GM19328 (cell line): ENCODE measurements around the gene KRT32.

Experiments used
- ATAC-seq: cut with Tn5 transposase; IDR thresholded peaks from one replicate; pipeline ENCODE4 v1.9.1; 2021; ENCODE audit warnings: mild to moderate bottlenecking, moderate library complexity; ENCODE audit not compliant: unreplicated experiment

The KRT32 gene

DNA sequence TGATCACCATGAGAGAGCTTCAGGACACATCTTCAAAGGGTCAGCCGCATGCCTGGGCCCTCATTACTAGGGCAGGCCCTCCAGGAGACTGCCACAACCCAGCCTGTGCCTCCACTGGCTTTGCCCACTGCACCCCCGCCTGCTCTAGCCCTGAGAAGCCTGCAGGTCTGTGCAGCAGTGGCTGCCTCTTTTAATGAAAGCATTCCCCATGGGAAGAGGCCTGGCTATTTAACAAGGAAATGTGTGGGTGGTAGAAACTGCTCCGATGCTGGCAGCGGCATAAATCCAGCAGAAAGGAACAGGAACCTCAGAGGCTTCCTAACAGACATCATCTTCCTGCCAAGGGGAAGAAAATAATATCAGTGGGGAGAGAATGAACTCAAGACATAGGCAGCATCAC, 375 bp upstream of the KRT32 start:
- no peak for ATAC-seq

- ATAC-seq, result no peak
These were observed 2.5 kb downstream of the KRT32 start for GRCh38 chr17:41464682-41465081.

DNA sequence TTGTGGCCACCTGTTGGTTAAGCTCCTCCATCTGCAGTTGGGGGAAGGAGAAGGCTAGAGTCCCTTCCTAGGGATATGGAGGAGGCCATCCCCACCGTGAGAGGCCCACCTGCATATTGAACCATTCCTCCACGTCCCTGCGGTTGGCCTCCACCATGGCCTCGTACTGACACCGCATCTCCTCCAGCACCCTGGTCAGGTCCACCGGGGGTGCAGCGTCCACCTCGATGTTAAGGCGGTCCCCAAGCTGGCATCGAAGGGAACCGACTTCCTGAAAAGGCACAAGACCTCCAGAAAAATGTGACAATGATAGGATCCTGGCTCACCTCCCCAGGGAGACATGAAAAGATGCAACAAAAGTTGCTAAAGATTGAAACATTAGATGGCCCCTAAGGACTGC, 3.0 kb downstream of the KRT32 start:
- ATAC-seq, result no peak

GRCh38 chr17:41463746-41464145, 3.4 kb downstream of the KRT32 start:
- ATAC-seq, result no peak

DNA sequence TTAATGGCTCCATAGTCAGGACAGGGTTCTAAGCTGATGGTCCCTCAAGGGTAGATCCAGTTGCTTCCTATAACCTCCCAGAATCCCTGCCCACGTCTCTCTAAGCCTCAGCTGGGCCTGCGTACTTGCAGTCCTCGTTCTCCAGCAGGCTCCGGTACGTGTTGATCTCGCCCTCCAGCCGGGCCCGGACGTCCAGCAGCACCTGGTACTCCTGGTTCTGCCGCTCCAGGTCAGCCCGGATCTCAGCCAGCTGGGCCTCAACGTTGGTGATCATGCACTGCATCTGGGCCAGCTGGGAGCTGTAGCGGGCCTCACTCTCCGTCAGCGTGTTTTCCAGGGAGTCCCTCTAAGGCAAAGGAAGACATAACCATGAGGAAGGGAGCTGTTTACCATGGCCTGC, 4.5 kb downstream of the KRT32 start:
- ATAC-seq, result no peak

DNA sequence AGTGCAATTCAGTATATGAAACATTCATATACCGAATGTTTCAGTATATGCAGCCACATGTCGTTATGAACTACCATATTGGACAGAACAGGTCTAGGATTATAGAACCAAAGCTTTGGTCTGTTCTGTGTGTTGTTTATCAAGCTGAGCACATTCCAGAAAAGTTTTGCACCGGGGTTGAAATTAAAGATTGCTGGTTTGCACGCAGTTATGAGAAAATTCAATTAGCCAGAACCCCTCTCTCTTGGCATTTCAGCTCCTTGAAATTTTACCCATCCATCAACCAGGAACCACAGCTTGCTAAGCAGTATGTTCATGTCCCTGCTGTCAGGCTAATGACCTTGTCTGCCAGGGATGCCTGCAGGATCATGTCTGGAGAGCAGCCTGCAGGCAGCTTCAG, 9.5 kb downstream of the KRT32 start:
- ATAC-seq, result no peak

- no peak for ATAC-seq
These were observed 11.0 kb downstream of the KRT32 start for GRCh38 chr17:41456204-41456603.

DNA sequence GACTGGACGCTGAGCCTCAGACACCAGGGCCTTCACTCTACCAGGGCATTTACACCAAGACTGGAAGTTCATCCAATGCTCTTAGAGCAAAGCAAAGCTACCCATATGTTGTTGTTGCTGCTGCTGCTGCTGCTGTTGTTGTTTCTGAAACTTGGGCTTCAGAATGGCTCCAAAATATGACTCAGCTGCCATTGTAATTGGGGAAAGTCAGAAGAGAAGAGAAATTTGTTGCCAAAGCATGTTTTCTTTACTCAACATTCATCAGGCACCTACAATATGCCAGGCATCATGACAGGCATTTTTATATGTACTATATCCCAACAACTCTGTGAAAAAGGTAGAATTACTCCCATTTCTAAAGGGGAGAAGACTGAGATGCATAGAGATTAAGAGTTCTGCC, 11.9 kb downstream of the KRT32 start:
- ATAC-seq, result no peak

- ATAC-seq, result no peak
These were observed 14.1 kb downstream of the KRT32 start for GRCh38 chr17:41453066-41453465.

GRCh38 chr17:41452281-41452680, 14.9 kb downstream of the KRT32 start:
- no peak for ATAC-seq

GRCh38 chr17:41451154-41451728, 15.9 kb downstream of the KRT32 start:
- no peak for ATAC-seq

GRCh38 chr17:41449008-41449407, 18.2 kb downstream of the KRT32 start:
- no peak for ATAC-seq

GRCh38 chr17:41448506-41448905, 18.7 kb downstream of the KRT32 start:
- ATAC-seq, result no peak

DNA sequence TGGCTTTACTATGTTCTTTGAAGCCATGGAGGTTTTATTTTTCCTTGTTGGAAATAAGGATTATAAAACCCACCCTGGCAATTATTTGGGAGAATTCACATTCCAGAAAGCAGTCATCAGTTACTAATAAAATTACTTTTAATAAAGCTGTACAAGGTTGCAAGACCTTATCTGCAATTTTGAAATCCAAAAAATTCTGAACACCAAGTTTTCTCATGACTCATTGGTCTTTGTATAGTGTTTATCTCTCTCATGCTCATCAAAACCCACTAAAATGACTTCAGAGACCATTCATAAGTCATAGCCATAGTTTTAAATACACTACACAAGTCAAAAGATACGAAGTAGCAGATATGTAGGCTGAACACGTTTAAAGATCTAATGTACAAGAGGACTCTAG, 20.4 kb downstream of the KRT32 start:
- ATAC-seq, result no peak

DNA sequence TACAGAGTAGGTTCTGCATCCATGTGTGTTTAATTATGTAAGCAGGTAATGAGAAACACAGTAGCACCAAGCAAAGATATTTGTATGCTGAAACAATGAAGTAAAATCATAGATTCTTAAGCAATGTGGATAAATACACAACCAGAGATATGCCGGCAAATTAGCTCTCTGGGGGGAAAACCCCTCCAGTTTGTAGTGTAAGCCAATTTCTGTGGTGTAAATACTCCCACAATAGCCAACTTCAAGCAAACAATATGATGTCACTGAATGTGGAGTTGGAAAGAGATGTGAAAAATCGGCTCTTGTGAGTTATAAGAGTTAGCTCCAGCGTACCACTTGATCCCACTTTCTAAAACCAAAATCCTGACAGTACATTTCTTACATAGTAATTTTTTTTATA, 22.5 kb downstream of the KRT32 start:
- no peak for ATAC-seq

GRCh38 chr17:41444186-41444585, 23.0 kb downstream of the KRT32 start:
- no peak for ATAC-seq

GRCh38 chr17:41442739-41443138, 24.4 kb downstream of the KRT32 start:
- ATAC-seq, result no peak

GRCh38 chr17:41440531-41441033, 26.6 kb downstream of the KRT32 start, which contains the start of gene KRT38:
Gene KRT38 (minus strand): TSS chr17:41440983. CDS start chr17:41440921, 62 bp downstream.
- no peak for ATAC-seq

DNA sequence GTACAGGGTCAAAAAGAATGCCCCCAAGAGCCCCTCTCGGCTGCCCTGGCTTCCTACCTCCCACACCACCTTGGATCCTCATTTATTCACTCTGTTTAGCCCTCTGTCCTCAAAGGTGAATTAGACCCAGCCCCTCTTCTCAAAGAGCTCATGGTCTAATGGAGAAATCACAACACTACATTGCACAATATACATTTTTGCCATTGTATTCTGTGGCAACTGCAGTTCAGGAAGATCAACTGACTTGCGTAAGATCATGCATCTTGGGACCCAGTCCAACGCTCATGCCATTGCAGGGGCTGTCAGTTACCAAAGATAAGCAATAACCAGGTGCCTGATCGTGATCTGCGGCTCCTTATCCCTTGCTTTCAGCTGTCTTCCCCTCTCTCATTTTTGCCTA, 27.8 kb downstream of the KRT32 start:
- no peak for ATAC-seq

DNA sequence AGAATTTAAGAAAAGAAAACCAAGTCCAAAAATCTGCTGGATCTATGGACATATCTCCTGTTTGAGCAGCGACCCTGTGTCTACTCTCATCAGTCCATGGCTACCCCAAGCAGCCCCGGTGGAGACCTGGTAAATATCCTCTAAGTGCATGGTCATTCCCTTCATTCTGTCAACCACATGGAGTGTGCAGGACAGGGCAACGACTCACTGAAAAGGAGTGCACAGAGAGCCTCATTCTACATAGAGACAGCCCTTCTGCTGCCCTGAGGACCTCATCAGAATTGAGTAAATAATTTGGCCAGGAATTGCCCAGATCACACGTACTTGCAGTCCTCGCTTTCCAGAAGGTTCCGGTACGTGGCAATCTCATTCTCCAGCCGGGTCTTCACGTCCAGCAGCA, 29.4 kb downstream of the KRT32 start:
- ATAC-seq, result no peak

DNA sequence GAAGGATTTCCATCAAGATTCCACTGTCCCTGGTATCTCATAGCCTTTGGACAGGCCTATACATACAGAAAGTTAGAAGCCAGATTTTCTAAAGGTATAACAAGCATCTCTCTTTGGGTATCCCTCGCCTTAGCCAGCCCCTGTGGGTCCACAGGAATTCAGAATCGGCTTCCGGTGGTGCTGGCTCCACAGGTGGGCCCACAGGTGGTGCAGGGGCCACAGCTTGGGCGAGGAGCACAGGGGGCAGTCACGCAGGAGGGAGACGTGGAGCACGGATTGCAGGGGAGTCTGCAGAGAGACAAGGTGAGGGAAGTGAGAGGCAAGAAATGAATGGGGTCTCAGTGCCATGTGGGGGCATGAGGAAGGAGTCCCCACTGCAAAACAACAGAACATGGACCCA, 29.9 kb downstream of the KRT32 start:
- ATAC-seq, result no peak

GRCh38 chr17:41434415-41434814, 32.8 kb downstream of the KRT32 start:
- no peak for ATAC-seq

GRCh38 chr17:41434005-41434404, 33.2 kb downstream of the KRT32 start:
- no peak for ATAC-seq
